Smooth muscle cell of trachea (primary cell): ENCODE measurements around the gene DRAXIN. TPM values are rescaled to one million over a fixed set of nuclear protein-coding genes. Genes with fewer than 3 reads are reported as not detected.

Source experiments
- total RNA-seq: library from RNA; depleted of rRNA; stranded (reverse); fragments of >200 nt; gene quantifications from 2 replicates; pipeline ENCODE4 v1.2.1, GENCODE V29; 2014

Gene DRAXIN
- under 0.01 and 0.17 TPM in 2 replicates for total RNA-seq

GRCh38 chr1:11691302-11691914, at the start of gene DRAXIN:
DRAXIN (plus strand) TSS chr1:11691710; CDS start chr1:11706259, 14,549 bp downstream.

GRCh38 chr1:11654137-11654938, 37.2 kb upstream of the DRAXIN start, which contains the start of the genes FBXO2 and FBXO44:
FBXO2 (minus strand) TSS chr1:11654429; CDS start chr1:11654340, 89 bp downstream.
FBXO44 (plus strand) TSS chr1:11654877; CDS start chr1:11655836, 959 bp downstream.

GRCh38 chr1:11681071-11681771, 10.3 kb upstream of the DRAXIN start, which contains the start of gene MAD2L2:
MAD2L2 (minus strand) TSS chr1:11681148; CDS start chr1:11680601, 547 bp downstream.

GRCh38 chr1:11735854-11736745, 44.6 kb downstream of the DRAXIN start, which contains the start of gene AGTRAP:
AGTRAP (plus strand) TSS chr1:11736136; CDS start chr1:11736209, 73 bp downstream.

GRCh38 chr1:11761988-11762406, 70.5 kb downstream of the DRAXIN start, which contains the start of gene C1orf167:
C1orf167 (plus strand) TSS chr1:11762193; CDS start chr1:11764401, 2,208 bp downstream.

Other genes with a start within 250 kb of the DRAXIN start
- under 0.01 TPM in 1 of 2 replicates, not detected in the other for gene DISP3, start 212.6 kb upstream of the DRAXIN start, total RNA-seq
- gene FBXO2, start 37.3 kb upstream of the DRAXIN start, total RNA-seq: 1.3 and 4.0 TPM in 2 replicates
- 9.6 and 28.8 TPM in 2 replicates for gene FBXO44, start 36.8 kb upstream of the DRAXIN start, total RNA-seq
- 6.8 and 8.9 TPM in 2 replicates for gene FBXO6, start 27.5 kb upstream of the DRAXIN start, total RNA-seq
- 44.2 and 60.1 TPM in 2 replicates for gene MAD2L2, start 10.6 kb upstream of the DRAXIN start, total RNA-seq
- gene AGTRAP, start 44.4 kb downstream of the DRAXIN start, total RNA-seq: 45.1 and 89.8 TPM in 2 replicates
- gene C1orf167, start 70.5 kb downstream of the DRAXIN start, total RNA-seq: 0.58 and 0.99 TPM in 2 replicates
- 75.1 and 89.3 TPM in 2 replicates for gene MTHFR, start 114.3 kb downstream of the DRAXIN start, total RNA-seq
- 16.2 and 22.5 TPM in 2 replicates for gene CLCN6, start 114.5 kb downstream of the DRAXIN start, total RNA-seq
- not detected in 2 replicates for gene NPPA, start 156.1 kb downstream of the DRAXIN start, total RNA-seq
- gene NPPB, start 167.2 kb downstream of the DRAXIN start, total RNA-seq: not detected in 2 replicates
- gene KIAA2013, start 234.7 kb downstream of the DRAXIN start, total RNA-seq: 77.7 and 117 TPM in 2 replicates
- 321 and 472 TPM in 2 replicates for gene PLOD1, start 243.0 kb downstream of the DRAXIN start, total RNA-seq